K562 (cell line): ENCODE results near the gene NRIP2. TPM values are rescaled to one million over a fixed set of nuclear protein-coding genes. Genes with fewer than 3 reads are reported as not detected.

Experiments
- ADNP ChIP-seq: fragments of 200-800 bp; sonication (Bioruptor generic); IDR thresholded peaks from 2 replicates; pipeline ENCODE4 v1.6.1; 2016; ENCODE audit warnings: missing genetic modification characterization, missing compliant biosample characterization
- BMI1 ChIP-seq: fragments of 150-350 bp; IDR thresholded peaks from 2 replicates; pipeline ENCODE4 v1.6.1; 2014; ENCODE audit warnings: low read length
- CCNT2 ChIP-seq: IDR thresholded peaks from 2 replicates; pipeline ENCODE4 v1.6.1; 2011; ENCODE audit warnings: borderline replicate concordance, low read depth, mild to moderate bottlenecking, moderate library complexity, mixed read lengths, low read length; ENCODE audit not compliant: insufficient read length; ENCODE audit errors: extremely low read depth
- CHAMP1 ChIP-seq: fragments of 450-650 bp; IDR thresholded peaks from 2 replicates; pipeline ENCODE4 v1.6.1; 2016; ENCODE audit warnings: mild to moderate bottlenecking
- CTBP1 ChIP-seq: fragments of 450-650 bp; IDR thresholded peaks from 2 replicates; pipeline ENCODE4 v1.6.1; 2016; ENCODE audit warnings: borderline replicate concordance
- CXXC5 ChIP-seq: fragments of 250-450 bp; sonication (Bioruptor Pico); IDR thresholded peaks from 2 replicates; pipeline ENCODE4 v1.8.0; 2022; ENCODE audit warnings: inconsistent platforms, mild to moderate bottlenecking, moderate library complexity
- DEAF1 ChIP-seq: fragments of 450-650 bp; formaldehyde crosslinking; IDR thresholded peaks from 2 replicates; pipeline ENCODE4 v1.4.0; 2020; ENCODE audit warnings: mild to moderate bottlenecking, moderate library complexity
- GATAD2B ChIP-seq: fragments of 450-650 bp; IDR thresholded peaks from 2 replicates; pipeline ENCODE4 v1.6.1; 2017; ENCODE audit warnings: mild to moderate bottlenecking, borderline replicate concordance
- GTF2E2 ChIP-seq: fragments of 200-800 bp; sonication (Bioruptor generic); IDR thresholded peaks from 2 replicates; pipeline ENCODE4 v1.6.1; 2016; ENCODE audit warnings: missing genetic modification characterization, missing compliant biosample characterization
- HCFC1 ChIP-seq: IDR thresholded peaks from 2 replicates; pipeline ENCODE4 v1.6.1; 2012; ENCODE audit warnings: low read depth, low read length, improper control_type of control experiment
- HSF4 ChIP-seq: fragments of 250-450 bp; sonication (Bioruptor Pico); IDR thresholded peaks from 2 replicates; pipeline ENCODE4 v2.1.2; 2022; ENCODE audit warnings: mild to moderate bottlenecking, moderate library complexity, borderline replicate concordance
- LEF1 ChIP-seq: fragments of 450-650 bp; IDR thresholded peaks from 2 replicates; pipeline ENCODE4 v1.6.1; 2016; ENCODE audit warnings: mild to moderate bottlenecking
- NBN ChIP-seq: fragments of 450-650 bp; IDR thresholded peaks from 2 replicates; pipeline ENCODE4 v1.6.1; 2016; ENCODE audit warnings: low read depth, mild to moderate bottlenecking
- POLR2G ChIP-seq: fragments of 200-400 bp; formaldehyde crosslinking; IDR thresholded peaks from 2 replicates; pipeline ENCODE4 v1.6.1; 2017; ENCODE audit warnings: low read depth, mild to moderate bottlenecking, antibody characterized with exemption, low read length, moderate library complexity
- PREB ChIP-seq: sonication (generic); formaldehyde crosslinking; IDR thresholded peaks from 2 replicates; pipeline ENCODE4 v1.8.1; 2023; ENCODE audit warnings: mild to moderate bottlenecking, missing genetic modification reagents
- RBM39 ChIP-seq: fragments of 200-400 bp; formaldehyde crosslinking; optimal IDR thresholded peaks from 2 replicates; pipeline ENCODE3; 2018; ENCODE audit warnings: low read depth, low read length
- SRSF9 ChIP-seq: fragments of 200-400 bp; formaldehyde crosslinking; IDR thresholded peaks from 2 replicates; pipeline ENCODE4 v1.6.1; 2017; ENCODE audit warnings: low read depth, low read length, borderline replicate concordance
- STAG1 ChIP-seq: sonication (generic); formaldehyde crosslinking; IDR thresholded peaks from 2 replicates; pipeline ENCODE4 v1.5.0; 2020; ENCODE audit warnings: missing genetic modification reagents, borderline replicate concordance
- ZBTB34 ChIP-seq: fragments of 250-450 bp; sonication (Bioruptor Pico); IDR thresholded peaks from 2 replicates; pipeline ENCODE4 v1.8.0; 2021; ENCODE audit warnings: mild to moderate bottlenecking, moderate library complexity
- ZC3H11A ChIP-seq: IDR thresholded peaks from 2 replicates; pipeline ENCODE4 v1.6.1; 2012; ENCODE audit warnings: low read depth, low read length, improper control_type of control experiment
- ZNF431 ChIP-seq: sonication (generic); formaldehyde crosslinking; IDR thresholded peaks from 2 replicates; pipeline ENCODE4 v1.8.0; 2022; ENCODE audit warnings: mild to moderate bottlenecking, missing genetic modification reagents
- ZNF696 ChIP-seq: fragments of 250-450 bp; sonication (Bioruptor Pico); conservative IDR thresholded peaks from 2 replicates; pipeline ENCODE4 v1.4.0; 2020; ENCODE audit warnings: mild to moderate bottlenecking, moderate library complexity
- polyA plus RNA-seq, 8 experiments: library from polyadenylated mRNA; depleted of rRNA in 4 of 8; stranded (reverse) in 5 of 8; unstranded in 3 of 8; fragments of >200 nt; fragmentation: Nextera tagmentation in 2 of 8; fragmentation: Illumina TruSeq in 1 of 8; extraction: Ambion mirVana in 2 of 8; extraction: Trizol in 1 of 8; gene quantifications; 2 replicates each; pipeline versions ENCODE4 v1.2.1 to v1.2.3, GENCODE V29; 2011 to 2014; ENCODE audit warnings: inconsistent platforms in 1 of 8, missing spikeins in 1 of 8
- total RNA-seq, 7 experiments: library from RNA; depleted of rRNA in 6 of 7; stranded (reverse); fragments of >200 nt in 6 of 7; fragmentation: Illumina TruSeq in 2 of 7; extraction: Trizol in 2 of 7; gene quantifications; 2 replicates each; pipeline versions ENCODE4 v1.2.1 to v1.2.3, GENCODE V29; 2011 to 2021; ENCODE audit warnings: low replicate concordance in 1 of 7

The NRIP2 gene
- total and polyA plus RNA-seq, 9 of the 15 experiments (the other 6 are each of a cell fraction or from before 2014, with no cell fraction given), result 0.07 to 0.10 TPM; not detected in 7

GRCh38 chr12:2795291-2796186 is 39.3 kb downstream of the NRIP2 start (continued):
- TF ChIP-seq CHAMP1 (no peak), RBM39 (no peak), NBN (no peak), ZNF431 (CRISPR knock-in tag) (no peak), CXXC5 (CRISPR knock-in tag) (no peak), DEAF1 (CRISPR knock-in tag) (no peak), BMI1 (no peak), GATAD2B (peak; percentile 23; the same call in 1 of the 2 replicates), ZC3H11A (no peak), HCFC1 (peak; percentile 81), HSF4 (CRISPR knock-in tag) (no peak), ADNP (tag) (no peak), STAG1 (no peak), CCNT2 (peak; percentile 55), POLR2G (peak; percentile 68), PREB (CRISPR knock-in tag) (no peak), CTBP1 (peak; percentile 49; the same call in 1 of the 2 replicates), GTF2E2 (tag) (no peak), SRSF9 (no peak), ZBTB34 (no peak), LEF1 (no peak), ZNF696 (CRISPR knock-in tag) (no peak)
